Fibroblast of skin of back (primary cell): ENCODE data around the gene DGAT2.
A peak's percentile ranks its signal among the peaks of the same experiment; 100 is the strongest.

ENCODE experiments used
- DNase-seq: peaks from one replicate; pipeline ENCODE4 v3.0.0-alpha.2; 2013

DGAT2 gene

GRCh38 chr11:75780888-75781287 is 12.3 kb downstream of the DGAT2 start:
- DNase-seq: no peak

DNA sequence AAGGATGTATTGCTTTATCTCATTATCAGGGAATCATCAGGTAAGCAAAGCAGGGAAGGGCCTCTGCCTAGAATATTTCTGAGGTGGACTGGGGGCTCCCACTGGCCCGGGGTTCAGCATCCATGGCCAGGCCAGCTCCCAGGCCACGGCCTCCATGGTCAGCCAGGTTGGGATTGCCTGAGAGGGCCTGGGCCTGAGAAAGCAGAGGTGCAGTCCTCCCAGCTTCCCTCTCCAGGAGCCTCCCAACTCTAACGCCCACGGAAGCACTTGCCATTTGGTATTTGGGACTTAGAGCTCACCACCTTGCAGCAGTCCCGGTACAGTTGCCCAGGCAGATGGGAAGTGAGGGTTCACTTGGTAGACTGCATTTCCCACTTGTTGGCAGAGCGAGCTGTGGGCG is 12.7 kb downstream of the DGAT2 start:
- no peak for DNase-seq

DNA sequence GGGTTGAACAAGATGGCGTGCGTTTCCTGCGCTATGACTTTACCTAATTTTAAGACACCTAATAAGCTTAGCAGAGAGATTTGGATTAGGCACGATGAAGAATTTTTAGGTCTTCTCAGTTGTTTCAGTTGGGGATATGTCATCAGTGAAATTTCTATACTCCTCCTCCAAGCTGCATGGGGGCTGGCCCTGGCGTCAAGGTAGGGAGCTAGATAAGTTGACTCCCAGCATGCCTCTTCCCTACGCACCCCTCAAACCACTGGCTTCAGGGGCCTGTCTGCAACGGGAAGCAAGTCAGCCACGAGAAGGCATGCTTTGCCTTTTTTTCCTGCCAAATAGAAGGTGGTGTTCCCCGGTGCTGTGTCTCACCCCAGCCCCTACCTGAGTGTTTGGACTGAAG is 13.3 kb downstream of the DGAT2 start:
- no peak for DNase-seq

GRCh38 chr11:75782540-75783263 is 14.1 kb downstream of the DGAT2 start:
- peak; percentile 28 for DNase-seq

DNA sequence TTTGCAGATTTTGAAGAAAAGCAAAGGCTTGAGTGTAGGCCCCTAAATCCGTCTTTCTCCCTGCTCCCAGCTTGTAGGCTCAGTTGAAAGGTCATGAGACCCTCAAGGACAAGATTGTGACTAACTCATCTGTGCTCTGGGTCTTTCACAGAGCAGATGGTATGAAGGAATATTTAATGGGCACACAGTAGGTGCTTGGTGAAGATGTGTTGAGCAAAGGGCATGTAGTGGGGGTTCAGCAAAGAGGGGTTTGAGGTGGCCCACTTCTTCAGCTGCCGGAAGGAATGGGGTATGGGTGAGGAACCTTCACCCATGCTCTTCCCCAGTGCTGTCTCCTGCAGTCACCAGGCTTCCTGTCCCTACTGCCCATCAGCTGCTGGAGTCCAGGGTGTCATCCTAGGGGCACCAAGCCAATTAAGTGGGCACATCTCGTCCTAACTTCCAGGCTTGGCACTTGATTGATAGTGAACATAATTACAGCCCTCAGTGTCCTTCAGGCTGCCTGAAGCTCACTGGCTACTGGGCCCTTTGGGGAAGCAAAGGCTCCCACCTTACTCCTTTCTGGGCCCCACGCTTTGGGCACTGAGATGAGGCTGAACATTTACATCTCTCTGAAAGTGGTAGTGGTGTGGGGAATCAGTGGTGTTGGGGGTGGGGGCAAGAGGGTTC is 15.0 kb downstream of the DGAT2 start:
- DNase-seq: no peak

DNA sequence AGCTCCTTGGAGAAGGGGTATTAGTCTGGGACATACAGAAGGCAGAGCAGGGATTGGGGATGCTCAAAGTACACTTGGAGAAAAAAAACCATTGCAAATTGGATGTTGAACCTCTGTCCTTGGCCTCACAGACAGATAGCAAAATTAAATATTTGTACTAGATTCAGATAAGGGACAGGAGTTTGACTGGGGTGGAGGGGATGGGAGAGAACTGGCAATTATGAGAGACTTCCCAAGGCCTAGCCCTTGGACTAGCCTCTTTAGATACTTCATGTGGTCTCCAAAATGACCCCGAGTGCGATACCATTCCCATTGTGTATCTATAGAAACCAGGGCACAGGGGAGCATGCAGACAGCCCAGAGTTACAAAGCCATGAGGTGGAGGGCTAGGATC is 15.5 kb downstream of the DGAT2 start:
- DNase-seq: no peak

DNA sequence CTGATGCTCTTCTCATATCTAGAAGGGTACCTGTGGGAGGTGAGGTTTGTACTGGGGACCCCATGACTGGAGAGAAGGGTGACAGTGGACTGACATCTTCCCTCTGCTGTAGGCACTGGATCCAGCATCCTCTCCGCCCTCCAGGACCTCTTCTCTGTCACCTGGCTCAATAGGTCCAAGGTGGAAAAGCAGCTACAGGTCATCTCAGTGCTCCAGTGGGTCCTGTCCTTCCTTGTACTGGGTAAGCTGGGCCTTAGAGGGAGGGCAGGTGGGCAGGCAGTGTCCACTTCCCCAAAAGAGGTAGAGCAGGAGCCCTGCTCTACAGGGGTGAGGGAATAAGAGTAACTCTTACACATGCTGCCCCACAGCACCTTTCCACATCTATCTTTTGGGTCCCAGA is 15.9 kb downstream of the DGAT2 start:
- DNase-seq: no peak

DNA sequence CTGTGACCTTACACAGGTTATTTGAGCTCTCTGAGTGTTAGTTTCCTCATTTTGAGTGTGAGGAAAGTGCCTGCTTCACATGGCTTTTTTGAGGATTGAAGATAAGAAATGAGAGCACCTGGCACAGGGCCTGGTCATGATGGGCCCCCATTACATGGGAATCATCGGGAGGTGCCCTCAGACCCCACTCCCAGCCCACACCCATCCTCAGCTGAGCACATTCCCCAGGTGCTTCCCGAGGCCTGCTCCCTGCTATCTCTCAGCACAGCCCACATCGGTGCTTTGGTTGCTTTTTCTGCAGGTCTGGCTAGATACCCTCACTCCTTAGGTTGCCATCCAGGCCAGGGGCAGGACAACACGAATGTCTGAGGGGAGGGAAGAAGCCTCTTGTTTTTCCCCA is 16.6 kb downstream of the DGAT2 start:
- DNase-seq: no peak

DNA sequence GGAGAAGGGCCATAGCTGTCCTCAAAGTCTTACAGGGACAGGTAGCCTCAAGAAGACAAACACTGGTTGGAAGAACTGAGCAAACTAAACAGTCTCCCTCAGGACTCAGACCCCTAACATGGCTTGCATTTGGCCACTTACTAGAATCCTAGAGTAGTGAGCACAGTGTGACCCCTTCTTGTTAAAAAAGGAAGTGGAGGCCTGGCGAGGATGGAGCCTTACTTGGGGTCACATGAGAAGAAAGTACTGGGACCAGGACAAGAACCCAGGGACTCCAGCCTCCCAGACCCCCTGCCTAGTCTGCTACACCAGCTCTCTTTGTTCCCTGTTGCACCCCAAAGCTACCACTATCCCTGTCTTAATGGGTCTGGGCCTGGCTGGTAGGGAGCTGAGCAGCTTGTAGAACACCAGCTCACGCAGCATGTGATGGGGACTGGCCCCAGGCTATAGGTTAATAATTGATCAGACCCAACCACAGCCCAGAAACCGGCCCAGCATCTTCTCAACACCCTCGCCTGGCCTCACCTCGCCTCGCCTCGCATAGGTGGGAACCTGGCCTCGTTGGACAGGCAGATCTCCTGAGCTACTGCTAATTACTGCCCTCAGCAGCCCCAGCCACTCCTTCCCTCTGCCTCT is 17.6 kb downstream of the DGAT2 start:
- no peak for DNase-seq

- no peak for DNase-seq
These were observed 20.9 kb downstream of the DGAT2 start for GRCh38 chr11:75789521-75789920.

GRCh38 chr11:75790986-75791385 is 22.4 kb downstream of the DGAT2 start:
- no peak for DNase-seq

DNA sequence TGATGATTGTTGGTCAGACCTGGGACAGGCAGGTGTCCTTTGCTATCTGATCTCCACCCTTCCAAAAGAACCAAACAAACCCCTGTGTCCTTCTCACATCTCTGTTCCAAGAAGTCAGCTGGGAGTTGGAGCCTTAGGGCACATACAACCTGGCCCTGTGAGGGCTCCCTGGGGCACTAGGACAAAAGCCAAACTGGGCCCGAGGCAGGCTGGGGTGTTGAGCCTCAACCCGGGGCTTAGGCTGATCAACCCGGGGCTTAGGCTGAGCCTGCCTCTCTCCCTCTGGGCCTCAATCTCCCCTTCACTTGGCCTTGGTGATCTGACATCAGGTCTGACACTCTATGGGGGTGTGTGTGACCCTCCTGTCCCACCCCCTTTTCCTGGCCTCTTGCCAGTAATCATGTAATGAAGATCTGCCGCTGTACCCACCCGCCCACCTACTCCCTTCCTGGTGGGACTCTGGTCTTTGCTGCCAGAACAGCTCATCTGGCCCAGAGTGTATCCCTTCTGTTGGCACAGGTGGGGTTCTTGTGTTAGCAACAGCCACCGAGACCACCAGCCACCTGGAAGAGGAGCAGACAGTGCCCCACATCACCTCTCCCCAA is 23.7 kb downstream of the DGAT2 start:
- DNase-seq: no peak

- no peak for DNase-seq
These were observed 24.6 kb downstream of the DGAT2 start for GRCh38 chr11:75792997-75793800.

DNA sequence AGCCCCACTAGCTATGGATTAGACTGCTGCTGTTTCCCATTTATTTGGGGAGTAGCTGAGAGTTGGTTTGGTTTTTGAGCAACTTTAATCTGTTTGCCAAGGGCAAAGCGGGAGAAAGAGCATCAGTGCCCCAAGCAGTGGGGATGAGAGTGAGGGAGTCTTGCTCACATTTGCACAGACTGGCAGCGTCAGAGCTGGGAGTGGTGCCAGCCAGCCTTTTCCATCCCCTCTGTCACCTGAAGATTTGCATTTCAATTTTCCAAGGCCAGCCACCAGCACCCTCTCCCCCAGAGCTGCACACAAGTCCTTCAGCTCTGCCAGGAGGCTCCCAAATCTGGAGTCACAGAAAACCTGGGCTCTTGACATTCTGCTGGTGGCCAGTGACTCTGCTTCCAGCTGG is 25.4 kb downstream of the DGAT2 start:
- no peak for DNase-seq

DNA sequence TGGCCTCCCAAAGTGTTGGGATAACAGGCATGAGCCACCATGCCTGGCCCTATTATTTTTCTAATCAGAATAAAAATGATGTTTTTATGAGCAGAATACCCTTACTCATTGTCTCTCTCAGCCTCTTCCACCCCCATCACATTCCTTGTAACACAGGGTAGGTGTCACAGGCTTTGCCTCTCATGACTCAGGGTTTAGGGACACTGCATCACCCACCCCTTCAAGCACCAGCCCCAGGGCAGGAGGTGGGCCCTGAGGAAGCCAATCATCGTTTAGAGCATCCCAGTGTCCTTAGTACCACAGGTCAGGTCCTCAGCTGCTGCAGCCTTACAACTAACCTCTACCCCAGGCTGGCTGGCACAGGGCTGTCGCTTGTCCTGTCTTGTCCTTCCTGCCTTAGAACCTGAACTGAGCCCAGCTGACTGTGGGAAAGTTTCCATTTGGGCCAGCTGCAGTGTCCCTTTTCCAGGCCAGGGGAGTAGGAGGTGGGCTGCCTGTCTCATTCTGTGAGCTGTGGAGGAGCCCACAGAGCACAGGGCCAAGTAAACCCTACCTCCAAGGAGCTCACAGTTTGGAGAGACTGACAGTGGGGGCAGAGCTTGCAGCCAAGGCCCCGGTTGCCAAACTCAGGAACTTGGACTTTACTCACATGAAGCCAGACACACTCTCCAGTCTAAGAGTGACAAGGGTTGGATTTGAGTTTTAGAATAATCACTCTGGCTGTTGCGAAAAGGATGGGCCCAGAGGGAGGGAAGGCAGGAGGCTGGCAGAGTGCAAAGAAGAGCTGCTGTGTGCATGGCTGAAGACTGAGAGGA is 26.9 kb downstream of the DGAT2 start:
- DNase-seq: peak; percentile 16

DNA sequence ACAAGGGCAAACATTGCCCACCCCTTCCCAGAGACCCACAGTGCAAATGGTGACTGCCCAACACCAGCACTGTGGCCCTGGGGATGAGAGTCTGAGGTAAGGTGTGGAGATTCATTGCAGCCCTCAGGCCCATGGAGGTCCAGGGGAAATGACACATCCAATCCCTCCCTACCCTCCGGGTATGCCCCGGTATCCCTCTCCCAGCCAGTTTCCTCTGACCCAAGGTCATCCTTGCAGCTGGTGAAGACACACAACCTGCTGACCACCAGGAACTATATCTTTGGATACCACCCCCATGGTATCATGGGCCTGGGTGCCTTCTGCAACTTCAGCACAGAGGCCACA is 27.5 kb downstream of the DGAT2 start:
- no peak for DNase-seq

DNA sequence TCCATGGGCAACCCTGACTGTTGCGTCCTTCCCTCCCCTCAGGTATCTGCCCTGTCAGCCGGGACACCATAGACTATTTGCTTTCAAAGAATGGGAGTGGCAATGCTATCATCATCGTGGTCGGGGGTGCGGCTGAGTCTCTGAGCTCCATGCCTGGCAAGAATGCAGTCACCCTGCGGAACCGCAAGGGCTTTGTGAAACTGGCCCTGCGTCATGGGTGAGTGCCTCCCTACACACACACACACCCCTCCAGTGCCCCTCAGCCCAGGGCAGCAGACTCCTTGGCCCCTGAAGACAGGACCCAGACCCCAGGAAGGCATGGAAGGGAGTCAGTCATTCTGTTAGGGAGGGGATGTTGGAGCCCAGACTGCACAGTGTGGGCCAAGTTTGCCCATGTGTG is 28.5 kb downstream of the DGAT2 start:
- DNase-seq: no peak

DNA sequence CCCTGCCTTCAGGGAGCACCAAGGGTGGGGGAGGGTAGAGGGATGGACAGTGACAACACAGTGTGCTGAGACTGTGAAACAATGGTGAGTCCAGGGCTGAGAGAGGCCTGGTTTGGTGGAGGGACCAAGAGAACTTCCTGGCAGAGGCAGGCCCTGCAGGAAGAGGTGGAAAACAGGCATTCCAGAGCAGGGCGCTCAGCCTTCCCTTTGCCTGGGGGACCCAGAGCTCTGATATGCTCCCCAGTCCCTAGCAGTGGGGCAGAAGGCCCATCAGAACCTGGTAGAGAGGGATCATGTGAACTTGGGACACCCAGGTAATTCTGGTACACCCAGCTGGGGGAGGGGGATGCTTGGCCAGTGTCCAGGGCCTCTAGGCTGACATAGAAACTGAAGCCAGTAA is 29.2 kb downstream of the DGAT2 start:
- peak; percentile 49 for DNase-seq

- no peak for DNase-seq
These were observed 31.6 kb downstream of the DGAT2 start for GRCh38 chr11:75800136-75800675.

GRCh38 chr11:75800728-75801361 is 32.3 kb downstream of the DGAT2 start:
- DNase-seq: no peak

DNA sequence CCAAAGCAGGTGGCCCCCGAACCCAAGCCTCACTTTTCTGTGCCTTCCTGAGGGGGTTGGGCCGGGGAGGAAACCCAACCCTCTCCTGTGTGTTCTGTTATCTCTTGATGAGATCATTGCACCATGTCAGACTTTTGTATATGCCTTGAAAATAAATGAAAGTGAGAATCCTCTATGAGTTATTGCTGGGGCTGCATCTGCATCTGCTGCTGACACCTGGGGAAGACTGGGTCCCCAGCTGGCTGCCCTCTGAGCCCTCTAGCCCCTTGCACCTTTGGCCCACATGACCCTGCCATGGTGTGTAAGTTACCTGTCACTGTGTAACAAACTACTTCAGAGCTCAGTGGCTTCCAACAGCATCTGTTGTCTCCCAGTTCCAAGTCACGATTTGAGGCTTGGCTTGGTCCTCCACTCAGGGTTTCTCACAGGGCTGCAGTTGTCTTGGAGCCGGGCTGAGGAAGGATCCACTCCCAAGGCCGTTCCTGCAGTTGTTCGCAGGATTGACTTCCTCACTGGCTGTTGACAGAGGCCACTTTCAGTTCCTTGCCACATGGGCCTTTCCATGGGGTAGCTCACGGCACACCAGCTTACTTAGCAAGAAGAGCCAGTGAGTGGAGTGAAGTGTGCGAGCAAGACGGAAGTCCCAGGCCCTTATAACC is 32.9 kb downstream of the DGAT2 start:
- DNase-seq: no peak
